ENCODE measurements around the gene TCOF1. TPM values are rescaled to one million over a fixed set of nuclear protein-coding genes. Genes with fewer than 3 reads are reported as not detected.

Gene TCOF1
- total RNA-seq, 1 donor from 2014 or later: 65.3 TPM

GRCh38 chr5:150320044-150320613 is 37.4 kb upstream of the TCOF1 start:
- H3K36me3 Mint-ChIP-seq: no peaks in the 10 kb centered on the region
- H3K9me3 Mint-ChIP-seq: no peaks in the 10 kb centered on the region
- no peaks in the 10 kb centered on the region for H3K27me3 Mint-ChIP-seq
- peak overlapping the region; percentile 29 for H3K27ac Mint-ChIP-seq
- peaks cover 53% of the 10 kb centered on the region for H3K4me1 Mint-ChIP-seq (ENCODE audit: unreplicated experiment)
- H3K4me3 Mint-ChIP-seq: peak overlapping the region; percentile 32
- no peak for TF ChIP-seq CTCF (conservative IDR thresholded peaks at IDR 0.05)
- DNase-seq (ENCODE audit: extremely low spot score, unreplicated experiment): no peak

- no peak for DNase-seq (ENCODE audit: extremely low spot score, unreplicated experiment)
- Mint-ChIP-seq H3K36me3 (no peaks in the 10 kb centered on the region), H3K4me1 (ENCODE audit: unreplicated experiment) (peaks cover 55% of the 10 kb centered on the region), H3K27ac (peak overlapping the region; percentile 29), H3K4me3 (no peak overlapping the region), H3K27me3 (no peaks in the 10 kb centered on the region), H3K9me3 (no peaks in the 10 kb centered on the region)
- no peak for TF ChIP-seq CTCF (conservative IDR thresholded peaks at IDR 0.05)
Observed at GRCh38 chr5:150321211-150321610, 36.3 kb upstream of the TCOF1 start.

GRCh38 chr5:150321784-150322183 is 35.7 kb upstream of the TCOF1 start:
- no peaks in the 10 kb centered on the region for H3K9me3 Mint-ChIP-seq
- DNase-seq (ENCODE audit: extremely low spot score, unreplicated experiment): no peak
- H3K36me3 Mint-ChIP-seq: no peaks in the 10 kb centered on the region
- peaks cover 60% of the 10 kb centered on the region for H3K4me1 Mint-ChIP-seq (ENCODE audit: unreplicated experiment)
- H3K27me3 Mint-ChIP-seq: no peaks in the 10 kb centered on the region
- peak overlapping the region; percentile 49 for H3K27ac Mint-ChIP-seq
- peak overlapping the region; percentile 18 for H3K4me3 Mint-ChIP-seq
- no peak for TF ChIP-seq CTCF (conservative IDR thresholded peaks at IDR 0.05)

GRCh38 chr5:150322202-150322601 is 35.3 kb upstream of the TCOF1 start:
- no peaks in the 10 kb centered on the region for H3K27me3 Mint-ChIP-seq
- DNase-seq (ENCODE audit: extremely low spot score, unreplicated experiment): no peak
- H3K9me3 Mint-ChIP-seq: no peaks in the 10 kb centered on the region
- H3K36me3 Mint-ChIP-seq: no peaks in the 10 kb centered on the region
- no peak overlapping the region for H3K4me3 Mint-ChIP-seq
- H3K4me1 Mint-ChIP-seq (ENCODE audit: unreplicated experiment): peaks cover 58% of the 10 kb centered on the region
- TF ChIP-seq CTCF (conservative IDR thresholded peaks at IDR 0.05): no peak
- peak overlapping the region; percentile 49 for H3K27ac Mint-ChIP-seq

- TF ChIP-seq CTCF (conservative IDR thresholded peaks at IDR 0.05): no peak
- no peaks in the 10 kb centered on the region for H3K36me3 Mint-ChIP-seq
- no peaks in the 10 kb centered on the region for H3K9me3 Mint-ChIP-seq
- H3K4me1 Mint-ChIP-seq (ENCODE audit: unreplicated experiment): peaks cover 55% of the 10 kb centered on the region
- H3K27ac Mint-ChIP-seq: peak overlapping the region; percentile 16
- no peak for DNase-seq (ENCODE audit: extremely low spot score, unreplicated experiment)
- no peaks in the 10 kb centered on the region for H3K27me3 Mint-ChIP-seq
- no peak overlapping the region for H3K4me3 Mint-ChIP-seq
Observed at GRCh38 chr5:150323092-150323491, 34.4 kb upstream of the TCOF1 start.

- no peaks in the 10 kb centered on the region for H3K9me3 Mint-ChIP-seq
- no peak overlapping the region for H3K4me3 Mint-ChIP-seq
- peak overlapping the region; percentile 16 for H3K27ac Mint-ChIP-seq
- TF ChIP-seq CTCF (conservative IDR thresholded peaks at IDR 0.05): no peak
- DNase-seq (ENCODE audit: extremely low spot score, unreplicated experiment): no peak
- H3K4me1 Mint-ChIP-seq (ENCODE audit: unreplicated experiment): peaks cover 49% of the 10 kb centered on the region
- H3K27me3 Mint-ChIP-seq: no peaks in the 10 kb centered on the region
- no peaks in the 10 kb centered on the region for H3K36me3 Mint-ChIP-seq
Observed at GRCh38 chr5:150323819-150324218, 33.7 kb upstream of the TCOF1 start.

All from type B pancreatic cell (in vitro differentiated cells).